ENCODE data around the gene PLA2G1B.

DNA sequence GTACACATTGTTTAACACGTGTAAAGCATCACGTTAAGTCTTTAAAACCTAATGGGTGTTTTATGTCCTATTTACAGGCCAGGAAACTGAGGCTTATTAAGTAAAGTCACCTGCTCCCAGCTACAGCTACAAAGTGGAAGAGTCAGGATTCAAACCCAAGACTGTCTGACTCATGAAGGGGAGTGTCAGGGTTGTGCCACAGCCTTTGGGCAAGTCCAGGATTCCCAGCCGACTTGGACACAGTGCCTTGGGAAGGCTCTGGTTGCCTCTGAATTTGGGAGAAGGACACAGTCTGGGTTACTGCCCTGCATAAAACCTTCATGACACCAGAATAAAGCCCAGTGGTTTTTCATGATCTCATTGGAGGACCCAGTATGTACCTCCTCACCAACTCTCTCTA, 43.2 kb downstream of the PLA2G1B start:
- TF ChIP-seq CEBPG (CRISPR knock-in tag; IDR thresholded peaks at IDR 0.05) (no peak), CEBPG (tag; conservative IDR thresholded peaks at IDR 0.05 in 1 of 2, IDR thresholded peaks at IDR 0.05 in 1 of 2) (no peak), POLR2A (conservative IDR thresholded peaks at IDR 0.05) (no peak), EZH2 (IDR thresholded peaks at IDR 0.05; ENCODE audit: borderline replicate concordance, low read depth, low read length) (no peak), GATAD2B (IDR thresholded peaks at IDR 0.05; ENCODE audit: borderline replicate concordance) (no peak), SP1 (CRISPR knock-in tag; IDR thresholded peaks at IDR 0.05) (no peak), SIRT6 (IDR thresholded peaks at IDR 0.05; ENCODE audit: low read depth, low read length) (no peak)
- TF ChIP-seq, protein P1, sequence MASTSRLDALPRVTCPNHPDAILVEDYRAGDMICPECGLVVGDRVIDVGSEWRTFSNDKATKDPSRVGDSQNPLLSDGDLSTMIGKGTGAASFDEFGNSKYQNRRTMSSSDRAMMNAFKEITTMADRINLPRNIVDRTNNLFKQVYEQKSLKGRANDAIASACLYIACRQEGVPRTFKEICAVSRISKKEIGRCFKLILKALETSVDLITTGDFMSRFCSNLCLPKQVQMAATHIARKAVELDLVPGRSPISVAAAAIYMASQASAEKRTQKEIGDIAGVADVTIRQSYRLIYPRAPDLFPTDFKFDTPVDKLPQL (IDR thresholded peaks at IDR 0.05; ENCODE audit: extremely low read depth, insufficient read length): no peak
- TF ChIP-seq, protein P2, sequence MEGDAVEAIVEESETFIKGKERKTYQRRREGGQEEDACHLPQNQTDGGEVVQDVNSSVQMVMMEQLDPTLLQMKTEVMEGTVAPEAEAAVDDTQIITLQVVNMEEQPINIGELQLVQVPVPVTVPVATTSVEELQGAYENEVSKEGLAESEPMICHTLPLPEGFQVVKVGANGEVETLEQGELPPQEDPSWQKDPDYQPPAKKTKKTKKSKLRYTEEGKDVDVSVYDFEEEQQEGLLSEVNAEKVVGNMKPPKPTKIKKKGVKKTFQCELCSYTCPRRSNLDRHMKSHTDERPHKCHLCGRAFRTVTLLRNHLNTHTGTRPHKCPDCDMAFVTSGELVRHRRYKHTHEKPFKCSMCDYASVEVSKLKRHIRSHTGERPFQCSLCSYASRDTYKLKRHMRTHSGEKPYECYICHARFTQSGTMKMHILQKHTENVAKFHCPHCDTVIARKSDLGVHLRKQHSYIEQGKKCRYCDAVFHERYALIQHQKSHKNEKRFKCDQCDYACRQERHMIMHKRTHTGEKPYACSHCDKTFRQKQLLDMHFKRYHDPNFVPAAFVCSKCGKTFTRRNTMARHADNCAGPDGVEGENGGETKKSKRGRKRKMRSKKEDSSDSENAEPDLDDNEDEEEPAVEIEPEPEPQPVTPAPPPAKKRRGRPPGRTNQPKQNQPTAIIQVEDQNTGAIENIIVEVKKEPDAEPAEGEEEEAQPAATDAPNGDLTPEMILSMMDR (IDR thresholded peaks at IDR 0.05 in 2 of 3, conservative IDR thresholded peaks at IDR 0.05 in 1 of 3; ENCODE audit: insufficient read depth in 2 of 3, low read depth in 1 of 3, low read length in 3 of 3): no peak
- TF ChIP-seq, protein P3, sequence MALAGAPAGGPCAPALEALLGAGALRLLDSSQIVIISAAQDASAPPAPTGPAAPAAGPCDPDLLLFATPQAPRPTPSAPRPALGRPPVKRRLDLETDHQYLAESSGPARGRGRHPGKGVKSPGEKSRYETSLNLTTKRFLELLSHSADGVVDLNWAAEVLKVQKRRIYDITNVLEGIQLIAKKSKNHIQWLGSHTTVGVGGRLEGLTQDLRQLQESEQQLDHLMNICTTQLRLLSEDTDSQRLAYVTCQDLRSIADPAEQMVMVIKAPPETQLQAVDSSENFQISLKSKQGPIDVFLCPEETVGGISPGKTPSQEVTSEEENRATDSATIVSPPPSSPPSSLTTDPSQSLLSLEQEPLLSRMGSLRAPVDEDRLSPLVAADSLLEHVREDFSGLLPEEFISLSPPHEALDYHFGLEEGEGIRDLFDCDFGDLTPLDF (CRISPR knock-in tag; IDR thresholded peaks at IDR 0.05): no peak
- TF ChIP-seq, protein P4, sequence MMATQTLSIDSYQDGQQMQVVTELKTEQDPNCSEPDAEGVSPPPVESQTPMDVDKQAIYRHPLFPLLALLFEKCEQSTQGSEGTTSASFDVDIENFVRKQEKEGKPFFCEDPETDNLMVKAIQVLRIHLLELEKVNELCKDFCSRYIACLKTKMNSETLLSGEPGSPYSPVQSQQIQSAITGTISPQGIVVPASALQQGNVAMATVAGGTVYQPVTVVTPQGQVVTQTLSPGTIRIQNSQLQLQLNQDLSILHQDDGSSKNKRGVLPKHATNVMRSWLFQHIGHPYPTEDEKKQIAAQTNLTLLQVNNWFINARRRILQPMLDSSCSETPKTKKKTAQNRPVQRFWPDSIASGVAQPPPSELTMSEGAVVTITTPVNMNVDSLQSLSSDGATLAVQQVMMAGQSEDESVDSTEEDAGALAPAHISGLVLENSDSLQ (IDR thresholded peaks at IDR 0.05): no peak

Measured in K562 (cell line).